Body of pancreas (tissue), 4 donors: ENCODE measurements around the gene HAPLN2.
"Not testable (repeated sequence)": the region's sequence is repeated elsewhere in the genome, so short reads cannot be mapped to it uniquely, and the experiment has no call there.

Experiments
- POLR2A ChIP-seq, 3 donors: fragments of 450-650 bp; IDR thresholded peaks; one replicate each; pipeline ENCODE4 v1.6.1; 2016; ENCODE audit warnings: antibody characterized with exemption in 3 of 3, mild to moderate bottlenecking in 2 of 3
- TF ChIP-seq, protein P1 (sequence below), 7 experiments: fragments of 450-650 bp in 4 of 7; fragments of 200-600 bp in 3 of 7; sonication (generic) in 3 of 7; IDR thresholded peaks; one replicate each; pipeline ENCODE4 v1.5.1; 2016 to 2019; ENCODE audit warnings: antibody characterized with exemption in 7 of 7

DNA sequence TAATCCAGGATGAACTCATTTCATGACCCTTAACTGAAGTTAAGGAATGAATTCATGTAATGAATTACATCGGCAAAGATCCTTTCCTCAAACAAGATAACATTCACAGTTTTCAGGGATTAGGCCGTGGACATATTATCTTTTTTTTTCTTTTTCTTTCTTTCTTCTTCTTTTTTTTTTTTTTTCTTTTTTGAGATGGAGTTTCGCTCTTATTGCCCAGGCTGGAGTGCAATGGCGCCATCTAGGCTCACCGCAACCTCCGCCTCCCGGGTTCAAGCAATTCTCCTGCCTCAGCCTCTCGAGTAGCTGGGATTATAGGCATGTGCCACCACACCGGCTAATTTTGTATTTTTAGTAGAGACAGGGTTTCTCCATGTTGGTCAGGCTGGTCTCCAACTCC is 11.9 kb downstream of the HAPLN2 start:
- TF ChIP-seq, protein P1, sequence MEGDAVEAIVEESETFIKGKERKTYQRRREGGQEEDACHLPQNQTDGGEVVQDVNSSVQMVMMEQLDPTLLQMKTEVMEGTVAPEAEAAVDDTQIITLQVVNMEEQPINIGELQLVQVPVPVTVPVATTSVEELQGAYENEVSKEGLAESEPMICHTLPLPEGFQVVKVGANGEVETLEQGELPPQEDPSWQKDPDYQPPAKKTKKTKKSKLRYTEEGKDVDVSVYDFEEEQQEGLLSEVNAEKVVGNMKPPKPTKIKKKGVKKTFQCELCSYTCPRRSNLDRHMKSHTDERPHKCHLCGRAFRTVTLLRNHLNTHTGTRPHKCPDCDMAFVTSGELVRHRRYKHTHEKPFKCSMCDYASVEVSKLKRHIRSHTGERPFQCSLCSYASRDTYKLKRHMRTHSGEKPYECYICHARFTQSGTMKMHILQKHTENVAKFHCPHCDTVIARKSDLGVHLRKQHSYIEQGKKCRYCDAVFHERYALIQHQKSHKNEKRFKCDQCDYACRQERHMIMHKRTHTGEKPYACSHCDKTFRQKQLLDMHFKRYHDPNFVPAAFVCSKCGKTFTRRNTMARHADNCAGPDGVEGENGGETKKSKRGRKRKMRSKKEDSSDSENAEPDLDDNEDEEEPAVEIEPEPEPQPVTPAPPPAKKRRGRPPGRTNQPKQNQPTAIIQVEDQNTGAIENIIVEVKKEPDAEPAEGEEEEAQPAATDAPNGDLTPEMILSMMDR (IDR thresholded peaks at IDR 0.05), result not testable (repeated sequence)
- not testable (repeated sequence) for TF ChIP-seq POLR2A (IDR thresholded peaks at IDR 0.05)
